Measurements from ENCODE around the gene ACTR1B. TPM values are rescaled to one million over a fixed set of nuclear protein-coding genes. Genes with fewer than 3 reads are reported as not detected.

ACTR1B gene
- total RNA-seq, 2 experiments from 2014 or later = 143 to 150 TPM

- Mint-ChIP-seq H3K4me1 (ENCODE audit: low read depth) (peaks cover 27% of the 10 kb centered on the region), H3K27ac (peak overlapping the region; percentile 96), H3K27me3 (no peaks in the 10 kb centered on the region), H3K9me3 (no peaks in the 10 kb centered on the region), H3K36me3 (ENCODE audit: low read depth) (peaks cover 33% of the 10 kb centered on the region), H3K4me3 (peak overlapping the region; percentile 88)
- CTCF ChIA-PET = interaction anchor here (1.0 to 6.7 kb wide), 15 partner anchors 8 to 84 kb away, joined by 3 to 137 read pairs (median 11); partner anchors contain the start of genes COX5B and ZAP70
- no peak for DNase-seq
- POLR2A ChIA-PET = interaction anchor here (0.8 to 8.6 kb wide), 15 partner anchors 9 to 1599 kb away, joined by 3 to 210 read pairs (median 4); partner anchors contain the start of genes COX5B and ZAP70
- no peak for TF ChIP-seq CTCF (IDR thresholded peaks at IDR 0.05)
- intact Hi-C loops (cut with micrococcal nuclease) = loop anchor here (1.0 kb wide), 1 partner anchor 33 kb away; no protein-coding TSS in a partner anchor
- no peak for ATAC-seq
Observed at GRCh38 chr2:97664636-97664970, 759 bp upstream of the ACTR1B start.

- intact Hi-C loops (cut with micrococcal nuclease) = no loop called here
- Mint-ChIP-seq H3K4me3 (peak overlapping the region; percentile 91), H3K36me3 (ENCODE audit: low read depth) (peaks cover 36% of the 10 kb centered on the region), H3K9me3 (no peaks in the 10 kb centered on the region), H3K27ac (peak overlapping the region; percentile 99), H3K27me3 (no peaks in the 10 kb centered on the region), H3K4me1 (ENCODE audit: low read depth) (peaks cover 27% of the 10 kb centered on the region)
- DNase-seq (no peak), ATAC-seq (no peak)
- no peak for TF ChIP-seq CTCF (IDR thresholded peaks at IDR 0.05)
- POLR2A ChIA-PET = interaction anchor here (1.0 to 8.6 kb wide), 13 partner anchors 13 to 73 kb away, joined by 3 to 210 read pairs (median 7); partner anchors contain the start of genes ANKRD36B, COX5B and ZAP70
- CTCF ChIA-PET = interaction anchor here (0.9 to 6.7 kb wide), 15 partner anchors 9 to 85 kb away, joined by 3 to 137 read pairs (median 11); partner anchors contain the start of genes COX5B and ZAP70
Observed at GRCh38 chr2:97663626-97663961, 250 bp downstream of the ACTR1B start.

GRCh38 chr2:97662895-97663625 lies 784 bp downstream of the ACTR1B start:
- ChIA-PET POLR2A (interaction anchor here (0.7 to 8.6 kb wide), 16 partner anchors 11 to 83 kb away, joined by 3 to 210 read pairs (median 6); partner anchors contain the start of genes ANKRD36B, COX5B and ZAP70), CTCF (interaction anchor here (0.9 to 6.7 kb wide), 12 partner anchors 9 to 80 kb away, joined by 3 to 137 read pairs (median 13); partner anchors contain the start of genes COX5B and ZAP70)
- peak; percentile 72 for ATAC-seq
- Mint-ChIP-seq H3K9me3 (no peaks in the 10 kb centered on the region), H3K27ac (peak overlapping the region; percentile 99), H3K4me1 (ENCODE audit: low read depth) (peaks cover 27% of the 10 kb centered on the region), H3K27me3 (no peaks in the 10 kb centered on the region), H3K4me3 (peak overlapping the region; percentile 91), H3K36me3 (ENCODE audit: low read depth) (peaks cover 41% of the 10 kb centered on the region)
- TF ChIP-seq CTCF (IDR thresholded peaks at IDR 0.05) = no peak
- intact Hi-C loops (cut with micrococcal nuclease) = no loop called here
- peak; percentile 96 for DNase-seq

- H3K4me3 Mint-ChIP-seq = peak overlapping the region; percentile 91
- peak overlapping the region; percentile 99 for H3K27ac Mint-ChIP-seq
- H3K9me3 Mint-ChIP-seq = no peaks in the 10 kb centered on the region
- H3K36me3 Mint-ChIP-seq (ENCODE audit: low read depth) = peaks cover 46% of the 10 kb centered on the region
- intact Hi-C loops (cut with micrococcal nuclease) = no loop called here
- TF ChIP-seq CTCF (IDR thresholded peaks at IDR 0.05) = no peak
- H3K27me3 Mint-ChIP-seq = no peaks in the 10 kb centered on the region
- ChIA-PET CTCF (interaction anchor here (1.0 to 6.7 kb wide), 9 partner anchors 8 to 72 kb away, joined by 3 to 137 read pairs (median 24); partner anchors contain the start of genes COX5B and ZAP70), POLR2A (interaction anchor here (0.8 to 8.6 kb wide), 14 partner anchors 11 to 84 kb away, joined by 3 to 210 read pairs (median 6); partner anchors contain the start of genes ANKRD36B, COX5B and ZAP70)
- DNase-seq (no peak), ATAC-seq (no peak)
- H3K4me1 Mint-ChIP-seq (ENCODE audit: low read depth) = peaks cover 27% of the 10 kb centered on the region
Observed at GRCh38 chr2:97662386-97662894, 1.4 kb downstream of the ACTR1B start.
